ENCODE data around the gene PTX3.

Gene PTX3

DNA sequence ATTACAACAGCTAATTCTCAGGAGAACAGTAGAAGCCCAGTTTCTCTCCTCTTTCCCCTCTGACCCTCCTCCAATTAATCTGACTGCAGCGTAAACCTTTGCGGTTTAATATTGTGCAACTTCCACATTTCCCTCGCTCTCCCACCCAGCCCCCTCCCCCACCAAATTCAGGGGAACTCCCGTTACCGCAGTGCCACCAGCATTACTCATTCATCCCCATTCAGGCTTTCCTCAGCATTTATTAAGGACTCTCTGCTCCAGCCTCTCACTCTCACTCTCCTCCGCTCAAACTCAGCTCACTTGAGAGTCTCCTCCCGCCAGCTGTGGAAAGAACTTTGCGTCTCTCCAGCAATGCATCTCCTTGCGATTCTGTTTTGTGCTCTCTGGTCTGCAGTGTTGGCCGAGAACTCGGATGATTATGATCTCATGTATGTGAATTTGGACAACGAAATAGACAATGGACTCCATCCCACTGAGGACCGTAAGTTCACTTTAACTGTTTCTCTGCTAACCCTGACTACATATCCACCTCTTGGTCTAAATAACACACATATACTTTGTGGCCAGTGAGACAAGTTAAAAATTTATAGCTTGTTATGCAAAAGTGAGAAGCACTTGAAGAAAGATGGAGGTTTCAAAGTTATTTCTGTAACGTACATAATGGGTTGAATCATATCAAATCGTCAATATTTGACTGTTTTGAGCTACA lies at the start of gene PTX3:
Gene PTX3, plus strand, starts transcription at position 268 of the 709 bp plus-strand sequence. Its CDS starts 84 bp downstream, at position 352.
- peak; percentile 11 for DNase-seq (ENCODE audit: low spot score)
- TF ChIP-seq, protein P1, sequence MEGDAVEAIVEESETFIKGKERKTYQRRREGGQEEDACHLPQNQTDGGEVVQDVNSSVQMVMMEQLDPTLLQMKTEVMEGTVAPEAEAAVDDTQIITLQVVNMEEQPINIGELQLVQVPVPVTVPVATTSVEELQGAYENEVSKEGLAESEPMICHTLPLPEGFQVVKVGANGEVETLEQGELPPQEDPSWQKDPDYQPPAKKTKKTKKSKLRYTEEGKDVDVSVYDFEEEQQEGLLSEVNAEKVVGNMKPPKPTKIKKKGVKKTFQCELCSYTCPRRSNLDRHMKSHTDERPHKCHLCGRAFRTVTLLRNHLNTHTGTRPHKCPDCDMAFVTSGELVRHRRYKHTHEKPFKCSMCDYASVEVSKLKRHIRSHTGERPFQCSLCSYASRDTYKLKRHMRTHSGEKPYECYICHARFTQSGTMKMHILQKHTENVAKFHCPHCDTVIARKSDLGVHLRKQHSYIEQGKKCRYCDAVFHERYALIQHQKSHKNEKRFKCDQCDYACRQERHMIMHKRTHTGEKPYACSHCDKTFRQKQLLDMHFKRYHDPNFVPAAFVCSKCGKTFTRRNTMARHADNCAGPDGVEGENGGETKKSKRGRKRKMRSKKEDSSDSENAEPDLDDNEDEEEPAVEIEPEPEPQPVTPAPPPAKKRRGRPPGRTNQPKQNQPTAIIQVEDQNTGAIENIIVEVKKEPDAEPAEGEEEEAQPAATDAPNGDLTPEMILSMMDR (IDR thresholded peaks at IDR 0.05; ENCODE audit: extremely low read depth, insufficient read depth, missing control alignments): no peak
- in situ Hi-C loops (cut with MboI; ENCODE audit: low pct_unique_long_range_greater_than_20kb, low sequenced_read_pairs, unreplicated experiment): no loop called here

DNA sequence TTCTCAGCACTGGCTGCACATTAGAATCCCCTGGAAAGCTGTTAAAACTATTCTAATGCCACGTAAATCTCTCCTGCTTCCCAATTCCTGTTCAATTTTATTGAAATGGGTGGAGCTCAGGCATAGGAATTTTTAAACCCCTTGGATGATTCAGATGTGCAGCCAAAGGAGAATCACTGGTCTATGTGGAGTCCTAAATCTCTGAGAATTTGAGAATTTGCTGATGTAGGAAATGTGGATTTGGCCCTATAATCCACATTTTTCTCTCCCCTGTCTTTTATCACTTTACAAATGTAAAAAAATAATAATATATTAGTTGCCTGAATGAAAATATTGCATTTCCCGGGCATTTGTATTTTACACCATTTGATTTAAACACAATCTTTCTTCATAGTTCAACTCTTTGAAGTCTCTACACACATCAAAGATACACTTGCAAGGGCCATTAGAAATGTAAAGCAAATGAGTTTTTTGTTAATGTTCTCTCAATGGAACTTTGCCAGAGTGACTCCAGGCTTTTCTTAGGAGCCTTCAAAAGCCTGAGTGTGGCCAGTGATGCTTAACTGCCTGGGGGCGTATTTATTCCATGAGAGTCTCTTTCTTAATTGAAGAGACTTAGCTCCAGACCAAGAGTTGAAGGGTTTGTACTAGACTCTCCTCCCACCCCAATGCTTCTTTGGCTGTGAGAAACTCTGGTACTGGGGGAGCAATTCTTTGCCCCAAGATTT lies 48.8 kb upstream of the PTX3 start:
- no peak for DNase-seq (ENCODE audit: low spot score)
- in situ Hi-C loops (cut with MboI; ENCODE audit: low pct_unique_long_range_greater_than_20kb, low sequenced_read_pairs, unreplicated experiment): no loop called here
- TF ChIP-seq, protein P1 (IDR thresholded peaks at IDR 0.05; ENCODE audit: extremely low read depth, insufficient read depth, missing control alignments): no peak

DNA sequence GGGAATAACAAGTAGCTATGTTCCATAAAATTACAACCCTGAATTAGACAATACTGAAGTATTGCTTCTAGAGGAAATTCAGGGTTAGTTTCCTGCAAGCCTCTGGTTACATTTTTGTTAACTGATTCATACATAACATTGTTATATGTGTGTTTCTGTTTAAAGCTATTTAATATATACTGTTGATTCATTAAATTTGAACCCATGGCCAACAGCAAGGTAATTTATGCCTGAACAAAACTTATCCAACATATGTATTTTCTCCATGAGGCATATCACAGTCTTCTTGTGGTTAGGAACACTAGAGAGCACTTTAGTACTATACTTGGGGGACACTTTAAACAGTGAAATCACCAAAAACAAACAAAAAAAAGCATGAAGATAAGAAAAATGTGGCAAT lies 47.7 kb upstream of the PTX3 start:
- DNase-seq (ENCODE audit: low spot score): no peak
- TF ChIP-seq, protein P1 (IDR thresholded peaks at IDR 0.05; ENCODE audit: extremely low read depth, insufficient read depth, missing control alignments): no peak
- in situ Hi-C loops (cut with MboI; ENCODE audit: low pct_unique_long_range_greater_than_20kb, low sequenced_read_pairs, unreplicated experiment): no loop called here

DNA sequence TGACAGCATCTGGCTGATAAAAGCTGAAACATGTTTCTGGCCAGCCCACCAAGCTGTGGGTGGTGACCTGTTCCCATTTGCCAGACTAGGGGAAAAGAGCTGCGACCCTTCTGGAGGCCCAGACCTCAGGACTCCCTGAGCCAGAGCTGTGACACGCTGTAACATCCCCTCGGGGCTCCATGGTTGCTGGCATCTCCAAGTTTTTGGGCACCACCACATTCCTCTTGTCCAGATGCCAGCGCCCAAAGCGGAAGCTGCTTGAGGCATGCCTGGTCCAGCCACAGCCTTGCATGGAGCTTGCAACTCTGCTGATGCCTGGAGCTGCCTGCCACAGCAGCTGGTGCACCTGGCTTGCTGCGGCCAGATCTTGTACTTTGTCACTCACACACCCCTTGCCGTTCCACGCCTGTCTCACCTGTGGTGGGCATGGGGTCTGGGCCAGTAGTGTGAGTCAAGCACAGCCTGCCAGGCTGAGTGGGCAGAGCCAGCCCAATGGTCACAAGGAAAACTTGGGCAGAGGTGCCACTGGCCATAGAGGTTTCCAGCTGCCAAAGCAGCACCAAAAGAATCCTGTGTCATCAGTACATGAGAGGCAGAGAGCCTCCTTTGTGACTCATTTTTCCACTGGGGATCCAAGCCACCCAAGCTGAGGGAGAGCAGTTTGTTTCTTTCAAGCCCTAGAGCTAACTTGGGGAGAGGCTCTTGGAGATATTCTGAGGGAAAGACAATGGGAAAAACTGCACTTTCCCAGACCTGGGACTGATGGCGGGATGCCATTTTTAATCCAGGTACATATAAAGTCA lies 45.7 kb upstream of the PTX3 start:
- in situ Hi-C loops (cut with MboI; ENCODE audit: low pct_unique_long_range_greater_than_20kb, low sequenced_read_pairs, unreplicated experiment): no loop called here
- DNase-seq (ENCODE audit: low spot score): no peak
- TF ChIP-seq, protein P1 (IDR thresholded peaks at IDR 0.05; ENCODE audit: extremely low read depth, insufficient read depth, missing control alignments): no peak

DNA sequence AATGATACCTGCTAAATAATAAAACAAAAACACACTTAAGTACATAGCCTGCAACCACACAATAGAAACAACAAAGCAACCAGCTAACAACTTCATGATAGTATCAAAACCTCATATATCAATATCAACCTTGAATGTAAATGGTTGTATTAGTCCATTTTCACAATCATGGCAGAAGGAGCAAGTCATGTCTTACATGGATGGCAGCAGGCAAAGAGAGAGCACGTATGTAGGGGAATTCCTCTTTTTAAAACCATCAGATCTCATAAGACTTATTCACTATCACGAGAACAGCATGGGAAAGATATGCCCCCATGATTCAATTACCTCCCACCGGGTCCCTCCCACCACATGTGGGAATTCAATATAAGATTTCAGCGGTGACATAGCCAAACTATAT lies 44.5 kb upstream of the PTX3 start:
- in situ Hi-C loops (cut with MboI; ENCODE audit: low pct_unique_long_range_greater_than_20kb, low sequenced_read_pairs, unreplicated experiment): no loop called here
- TF ChIP-seq, protein P1 (IDR thresholded peaks at IDR 0.05; ENCODE audit: extremely low read depth, insufficient read depth, missing control alignments): no peak

DNA sequence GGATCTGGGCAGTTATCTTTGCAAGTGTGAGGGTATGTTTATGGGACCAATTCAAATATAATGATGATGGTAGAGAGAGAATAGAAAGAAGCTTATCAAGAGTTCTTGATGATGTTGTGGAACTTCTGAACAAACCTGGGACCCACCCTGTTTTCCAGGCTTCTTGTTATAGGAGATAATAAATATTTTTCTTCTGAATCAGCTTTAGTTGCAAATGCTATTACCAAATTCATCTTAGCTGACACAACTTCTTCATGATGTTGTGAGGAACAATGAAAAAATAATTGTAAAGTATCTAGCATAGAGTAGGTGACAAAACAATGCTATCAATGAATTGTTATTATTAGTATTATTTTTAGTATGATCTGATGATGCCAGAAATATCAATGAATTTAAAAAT lies 43.5 kb upstream of the PTX3 start:
- no peak for DNase-seq (ENCODE audit: low spot score)
- TF ChIP-seq, protein P1 (IDR thresholded peaks at IDR 0.05; ENCODE audit: extremely low read depth, insufficient read depth, missing control alignments): no peak
- in situ Hi-C loops (cut with MboI; ENCODE audit: low pct_unique_long_range_greater_than_20kb, low sequenced_read_pairs, unreplicated experiment): no loop called here

More for the DNA sequence above, 44.5 kb upstream of the PTX3 start:
- DNase-seq (ENCODE audit: low spot score): no peak

Measured in GM13977 (cell line).